Activated naive CD4-positive, alpha-beta T cell treated with anti-CD3 and anti-CD28 coated beads for 36 hours (primary cell): ENCODE data around the gene PTCHD4. TPM values are rescaled to one million over a fixed set of nuclear protein-coding genes. Genes with fewer than 3 reads are reported as not detected.

Experiments
- CTCF ChIA-PET: fragments of 350-600 bp; sonication (Branson Sonifier 250); formaldehyde crosslinking; loops from one replicate; lab custom pipeline; 2021; ENCODE audit warnings: antibody characterized with exemption; lab: Charles Lee
- DNase-seq: peaks from one replicate; pipeline ENCODE4 v3.0.0-alpha.2; 2020
- H3K27ac Mint-ChIP-seq: one replicate; pipeline ENCODE4 v1.8.0; 2021; ENCODE audit warnings: mild to moderate bottlenecking, mixed read lengths
- H3K27me3 Mint-ChIP-seq: one replicate; pipeline ENCODE4 v1.8.0; 2021; ENCODE audit warnings: low read depth, mixed read lengths
- H3K36me3 Mint-ChIP-seq: one replicate; pipeline ENCODE4 v1.8.0; 2021; ENCODE audit warnings: low read depth, mixed read lengths
- H3K4me1 Mint-ChIP-seq: one replicate; pipeline ENCODE4 v1.8.0; 2021; ENCODE audit warnings: low read depth, mixed read lengths
- H3K4me3 Mint-ChIP-seq: one replicate; pipeline ENCODE4 v1.8.0; 2021; ENCODE audit warnings: mild to moderate bottlenecking, moderate library complexity, mixed read lengths
- H3K9me3 Mint-ChIP-seq: one replicate; pipeline ENCODE4 v1.8.0; 2021; ENCODE audit warnings: mixed read lengths
- intact Hi-C: fragments of 100-400 bp; cut with micrococcal nuclease; formaldehyde crosslinking; loops from one replicate; pipeline ENCODE4 v1.15.1; 2023
- total RNA-seq, 2 experiments: library from RNA; stranded (reverse); gene quantifications; one replicate each; pipeline ENCODE4 v1.2.3, GENCODE V29; 2021

PTCHD4 gene
- total RNA-seq, 2 experiments from 2014 or later, result not detected

GRCh38 chr6:48090546-48090945 is 20.5 kb downstream of the PTCHD4 start:
- no peaks in the 10 kb centered on the region for H3K4me1 Mint-ChIP-seq
- intact Hi-C loops, result no loop called here
- no peak for DNase-seq
- no peak overlapping the region for H3K4me3 Mint-ChIP-seq
- no peaks in the 10 kb centered on the region for H3K27me3 Mint-ChIP-seq
- no peaks in the 10 kb centered on the region for H3K9me3 Mint-ChIP-seq
- CTCF ChIA-PET, result no interaction called here
- H3K36me3 Mint-ChIP-seq, result no peaks in the 10 kb centered on the region
- H3K27ac Mint-ChIP-seq, result no peak overlapping the region

GRCh38 chr6:48087448-48087847 is 23.5 kb downstream of the PTCHD4 start:
- Mint-ChIP-seq H3K4me3 (no peak overlapping the region), H3K9me3 (no peaks in the 10 kb centered on the region), H3K4me1 (no peaks in the 10 kb centered on the region), H3K27me3 (no peaks in the 10 kb centered on the region), H3K27ac (no peak overlapping the region), H3K36me3 (no peaks in the 10 kb centered on the region)
- intact Hi-C loops, result no loop called here
- CTCF ChIA-PET, result no interaction called here
- no peak for DNase-seq

GRCh38 chr6:48086187-48086586 is 24.8 kb downstream of the PTCHD4 start:
- Mint-ChIP-seq H3K4me3 (no peak overlapping the region), H3K27me3 (no peaks in the 10 kb centered on the region), H3K4me1 (no peaks in the 10 kb centered on the region), H3K9me3 (no peaks in the 10 kb centered on the region), H3K36me3 (no peaks in the 10 kb centered on the region), H3K27ac (no peak overlapping the region)
- no peak for DNase-seq
- intact Hi-C loops, result no loop called here
- CTCF ChIA-PET, result no interaction called here

- H3K27ac Mint-ChIP-seq, result no peak overlapping the region
- DNase-seq, result no peak
- H3K4me1 Mint-ChIP-seq, result no peaks in the 10 kb centered on the region
- H3K4me3 Mint-ChIP-seq, result no peak overlapping the region
- intact Hi-C loops, result no loop called here
- CTCF ChIA-PET, result no interaction called here
- no peaks in the 10 kb centered on the region for H3K9me3 Mint-ChIP-seq
- no peaks in the 10 kb centered on the region for H3K36me3 Mint-ChIP-seq
- no peaks in the 10 kb centered on the region for H3K27me3 Mint-ChIP-seq
These were observed 25.8 kb downstream of the PTCHD4 start for GRCh38 chr6:48085131-48085741.

- no peaks in the 10 kb centered on the region for H3K27me3 Mint-ChIP-seq
- DNase-seq, result no peak
- CTCF ChIA-PET, result no interaction called here
- H3K4me3 Mint-ChIP-seq, result no peak overlapping the region
- no peak overlapping the region for H3K27ac Mint-ChIP-seq
- H3K9me3 Mint-ChIP-seq, result no peaks in the 10 kb centered on the region
- intact Hi-C loops, result no loop called here
- no peaks in the 10 kb centered on the region for H3K36me3 Mint-ChIP-seq
- H3K4me1 Mint-ChIP-seq, result no peaks in the 10 kb centered on the region
These were observed 26.8 kb downstream of the PTCHD4 start for GRCh38 chr6:48084201-48084600.

- Mint-ChIP-seq H3K36me3 (no peaks in the 10 kb centered on the region), H3K4me3 (no peak overlapping the region), H3K27ac (no peak overlapping the region), H3K4me1 (no peaks in the 10 kb centered on the region), H3K27me3 (no peaks in the 10 kb centered on the region), H3K9me3 (no peaks in the 10 kb centered on the region)
- CTCF ChIA-PET, result no interaction called here
- intact Hi-C loops, result no loop called here
- no peak for DNase-seq
These were observed 30.6 kb downstream of the PTCHD4 start for GRCh38 chr6:48080227-48081009.

- intact Hi-C loops, result no loop called here
- CTCF ChIA-PET, result no interaction called here
- Mint-ChIP-seq H3K36me3 (no peaks in the 10 kb centered on the region), H3K27me3 (peaks cover 2% of the 10 kb centered on the region), H3K4me3 (no peak overlapping the region), H3K4me1 (no peaks in the 10 kb centered on the region), H3K27ac (no peak overlapping the region), H3K9me3 (no peaks in the 10 kb centered on the region)
- no peak for DNase-seq
These were observed 32.9 kb downstream of the PTCHD4 start for GRCh38 chr6:48078120-48078519.

GRCh38 chr6:48075181-48075580 is 35.8 kb downstream of the PTCHD4 start:
- CTCF ChIA-PET, result no interaction called here
- H3K27me3 Mint-ChIP-seq, result peaks cover 5% of the 10 kb centered on the region
- no peaks in the 10 kb centered on the region for H3K4me1 Mint-ChIP-seq
- H3K36me3 Mint-ChIP-seq, result no peaks in the 10 kb centered on the region
- H3K4me3 Mint-ChIP-seq, result no peak overlapping the region
- intact Hi-C loops, result no loop called here
- no peaks in the 10 kb centered on the region for H3K9me3 Mint-ChIP-seq
- no peak for DNase-seq
- no peak overlapping the region for H3K27ac Mint-ChIP-seq

- no peak for DNase-seq
- CTCF ChIA-PET, result no interaction called here
- H3K27me3 Mint-ChIP-seq, result peaks cover 13% of the 10 kb centered on the region
- H3K4me3 Mint-ChIP-seq, result no peak overlapping the region
- intact Hi-C loops, result no loop called here
- no peak overlapping the region for H3K27ac Mint-ChIP-seq
- no peaks in the 10 kb centered on the region for H3K36me3 Mint-ChIP-seq
- no peaks in the 10 kb centered on the region for H3K4me1 Mint-ChIP-seq
- H3K9me3 Mint-ChIP-seq, result no peaks in the 10 kb centered on the region
These were observed 36.8 kb downstream of the PTCHD4 start for GRCh38 chr6:48073976-48074767.

GRCh38 chr6:48071833-48072232 is 39.2 kb downstream of the PTCHD4 start:
- H3K27me3 Mint-ChIP-seq, result peaks cover 24% of the 10 kb centered on the region
- DNase-seq, result no peak
- CTCF ChIA-PET, result no interaction called here
- H3K4me3 Mint-ChIP-seq, result no peak overlapping the region
- H3K4me1 Mint-ChIP-seq, result no peaks in the 10 kb centered on the region
- H3K27ac Mint-ChIP-seq, result no peak overlapping the region
- H3K9me3 Mint-ChIP-seq, result no peaks in the 10 kb centered on the region
- intact Hi-C loops, result no loop called here
- H3K36me3 Mint-ChIP-seq, result no peaks in the 10 kb centered on the region

- Mint-ChIP-seq H3K36me3 (no peaks in the 10 kb centered on the region), H3K27ac (no peak overlapping the region), H3K4me1 (no peaks in the 10 kb centered on the region), H3K27me3 (peaks cover 24% of the 10 kb centered on the region), H3K9me3 (no peaks in the 10 kb centered on the region), H3K4me3 (no peak overlapping the region)
- intact Hi-C loops, result no loop called here
- no peak for DNase-seq
- CTCF ChIA-PET, result no interaction called here
These were observed 41.7 kb downstream of the PTCHD4 start for GRCh38 chr6:48069280-48069679.

- no peak for DNase-seq
- Mint-ChIP-seq H3K27ac (no peak overlapping the region), H3K36me3 (no peaks in the 10 kb centered on the region), H3K4me1 (no peaks in the 10 kb centered on the region), H3K9me3 (no peaks in the 10 kb centered on the region), H3K4me3 (no peak overlapping the region), H3K27me3 (peaks cover 21% of the 10 kb centered on the region)
- intact Hi-C loops, result no loop called here
- CTCF ChIA-PET, result no interaction called here
These were observed 42.4 kb downstream of the PTCHD4 start for GRCh38 chr6:48068278-48069251.
